Lower leg skin (tissue), 3 donors: Measurements from ENCODE around the gene GABRB2.

Experiments
- CTCF ChIP-seq, 3 donors: fragments of 450-650 bp; IDR thresholded peaks; one replicate each; pipeline ENCODE4 v1.5.1; 2016; ENCODE audit warnings: antibody characterized with exemption in 3 of 3, mild to moderate bottlenecking in 3 of 3, moderate library complexity in 2 of 3
- POLR2A ChIP-seq, 2 donors: fragments of 450-650 bp; IDR thresholded peaks; one replicate each; pipeline ENCODE4 v1.6.1; 2016 to 2017; ENCODE audit warnings: antibody characterized with exemption in 2 of 2, mild to moderate bottlenecking in 1 of 2, moderate library complexity in 1 of 2

GRCh38 chr5:161420521-161420920, 126.0 kb downstream of the GABRB2 start:
- no peak for TF ChIP-seq CTCF (IDR thresholded peaks at IDR 0.05)
- TF ChIP-seq POLR2A (IDR thresholded peaks at IDR 0.05), result no peak
